ENCODE measurements around the gene ITPRIP. TPM values are rescaled to one million over a fixed set of nuclear protein-coding genes. Genes with fewer than 3 reads are reported as not detected.
A peak's percentile ranks its signal among the peaks of the same experiment; 100 is the strongest.

ITPRIP gene
- polyA plus RNA-seq, 1 of the 3 experiments (the other 2 are of a cell fraction), result 22.1 TPM

- H3F3A ChIP-seq (replicated peaks; ENCODE audit: insufficient read depth), result peaks cover 19% of the 10 kb centered on the region
- H3K9me2 ChIP-seq, result no peaks in the 10 kb centered on the region
- H2AFZ ChIP-seq (ENCODE audit: low read depth), result peak overlapping the region; percentile 71; the same call in 1 of the 2 replicates
- no peaks in the 10 kb centered on the region for H3K36me3 ChIP-seq (replicated peaks in 1 of 2; ENCODE audit: control insufficient read depth in 1 of 2, insufficient read depth in 2 of 2, low read length in 1 of 2)
- H3K9me3 ChIP-seq, result no peaks in the 10 kb centered on the region
- peak; percentile 79 for DNase-seq
- WGBS (ENCODE audit: low lambda C conversion rate), result 63% methylated on average over 28 of the region's 42 CpGs
- H3K79me2 ChIP-seq (ENCODE audit: insufficient read depth), result no peaks in the 10 kb centered on the region
- peak overlapping the region in 1 of 2 experiments; percentile 41; a peak in 1 of 4 replicates for H3K4me3 ChIP-seq (ENCODE audit: low read depth in 2 of 2, low read length in 1 of 2)
- H3K27ac ChIP-seq (ENCODE audit: low read depth in 2 of 2, low read length in 1 of 2), result peak overlapping the region in 1 of 2 experiments; percentile 76; a peak in 1 of 4 replicates
- no peak overlapping the region for H3K9ac ChIP-seq
- ChIA-PET POLR2A (interaction anchor here (0.5 kb wide), 1 partner anchor 224 kb away, joined by 3 read pairs; no protein-coding TSS in a partner anchor), CTCF (interaction anchor here (0.8 to 8.7 kb wide), 28 partner anchors 8 to 390 kb away, joined by 3 to 118 read pairs (median 5); partner anchors contain the start of genes CFAP58, GSTO1, ITPRIP and SFR1)
- H3K27me3 ChIP-seq (ENCODE audit: insufficient read depth), result no peaks in the 10 kb centered on the region
- H3K4me2 ChIP-seq, result no peak overlapping the region
- TF ChIP-seq CTCF (IDR thresholded peaks at IDR 0.05), result peak; percentile 53
- no peak for TF ChIP-seq MXI1 (IDR thresholded peaks at IDR 0.05; ENCODE audit: low read depth, low read length)
- peak; percentile 39 for TF ChIP-seq RAD21 (IDR thresholded peaks at IDR 0.05; ENCODE audit: low read length)
- no peak for TF ChIP-seq USF2 (IDR thresholded peaks at IDR 0.05; ENCODE audit: borderline replicate concordance, low read depth, low read length)
- no peaks in the 10 kb centered on the region for H4K20me1 ChIP-seq (ENCODE audit: insufficient read depth)
- H3K4me1 ChIP-seq (ENCODE audit: control insufficient read depth in 1 of 2, insufficient read depth in 2 of 2, low read depth in 1 of 2, low read length in 1 of 2), result peaks cover 2 to 11% of the 10 kb centered on the region in 2 experiments; a peak in 2 of 4 replicates
Measured at GRCh38 chr10:104274762-104275721, 63.2 kb downstream of the ITPRIP start.

- no peaks in the 10 kb centered on the region for H3K9me3 ChIP-seq
- WGBS (ENCODE audit: low lambda C conversion rate), result 86% methylated on average over 4 of the region's 4 CpGs
- no peaks in the 10 kb centered on the region for H4K20me1 ChIP-seq (ENCODE audit: insufficient read depth)
- no peaks in the 10 kb centered on the region for H3K27me3 ChIP-seq (ENCODE audit: insufficient read depth)
- POLR2A ChIA-PET, result interaction anchor here (0.5 to 1.4 kb wide), 2 partner anchors 19 to 225 kb away, joined by 3 to 4 read pairs; partner anchors contain the start of gene GSTO1
- no peak overlapping the region for H3K9ac ChIP-seq
- H3K4me2 ChIP-seq, result 0 out of 2 replicates have a peak overlapping the region, but pooled peaks have one; percentile 6
- H3K36me3 ChIP-seq (replicated peaks in 1 of 2; ENCODE audit: control insufficient read depth in 1 of 2, insufficient read depth in 2 of 2, low read length in 1 of 2), result no peaks in the 10 kb centered on the region
- H3K9me2 ChIP-seq, result no peaks in the 10 kb centered on the region
- peaks cover 4 to 11% of the 10 kb centered on the region in 2 experiments; a peak in 2 of 4 replicates for H3K4me1 ChIP-seq (ENCODE audit: control insufficient read depth in 1 of 2, insufficient read depth in 2 of 2, low read depth in 1 of 2, low read length in 1 of 2)
- H3K79me2 ChIP-seq (ENCODE audit: insufficient read depth), result no peaks in the 10 kb centered on the region
- no peak overlapping the region for H3K4me3 ChIP-seq (ENCODE audit: low read depth in 2 of 2, low read length in 1 of 2)
- H2AFZ ChIP-seq (ENCODE audit: low read depth), result peak overlapping the region; percentile 71
- no peak for DNase-seq
- CTCF ChIA-PET, result interaction anchor here (0.9 to 8.7 kb wide), 27 partner anchors 9 to 389 kb away, joined by 3 to 118 read pairs (median 5); partner anchors contain the start of genes CFAP58, GSTO1, ITPRIP and SFR1
- H3F3A ChIP-seq (replicated peaks; ENCODE audit: insufficient read depth), result peaks cover 19% of the 10 kb centered on the region
- peak overlapping the region in 1 of 2 experiments; percentile 76; a peak in 2 of 4 replicates for H3K27ac ChIP-seq (ENCODE audit: low read depth in 2 of 2, low read length in 1 of 2)
- TF ChIP-seq GABPA (IDR thresholded peaks at IDR 0.05; ENCODE audit: low read depth), result no peak
- no peak for TF ChIP-seq SMC3 (IDR thresholded peaks at IDR 0.05; ENCODE audit: low read depth, low read length)
- no peak for TF ChIP-seq EP300 (IDR thresholded peaks at IDR 0.05; ENCODE audit: borderline replicate concordance in 1 of 2, low read depth in 1 of 2, low read length in 1 of 2)
- no peak for TF ChIP-seq RXRA (IDR thresholded peaks at IDR 0.05; ENCODE audit: borderline replicate concordance, low read depth)
- TF ChIP-seq CHD2 (IDR thresholded peaks at IDR 0.05; ENCODE audit: low read length, partially characterized antibody), result no peak
- TF ChIP-seq, protein P1, sequence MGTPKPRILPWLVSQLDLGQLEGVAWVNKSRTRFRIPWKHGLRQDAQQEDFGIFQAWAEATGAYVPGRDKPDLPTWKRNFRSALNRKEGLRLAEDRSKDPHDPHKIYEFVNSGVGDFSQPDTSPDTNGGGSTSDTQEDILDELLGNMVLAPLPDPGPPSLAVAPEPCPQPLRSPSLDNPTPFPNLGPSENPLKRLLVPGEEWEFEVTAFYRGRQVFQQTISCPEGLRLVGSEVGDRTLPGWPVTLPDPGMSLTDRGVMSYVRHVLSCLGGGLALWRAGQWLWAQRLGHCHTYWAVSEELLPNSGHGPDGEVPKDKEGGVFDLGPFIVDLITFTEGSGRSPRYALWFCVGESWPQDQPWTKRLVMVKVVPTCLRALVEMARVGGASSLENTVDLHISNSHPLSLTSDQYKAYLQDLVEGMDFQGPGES (IDR thresholded peaks at IDR 0.05; ENCODE audit: low read depth, low read length), result no peak
- TF ChIP-seq ZBTB33 (IDR thresholded peaks at IDR 0.05; ENCODE audit: borderline replicate concordance, low read depth), result no peak
- no peak for TF ChIP-seq MEF2A (IDR thresholded peaks at IDR 0.05; ENCODE audit: borderline replicate concordance, low read depth)
- no peak for TF ChIP-seq USF2 (IDR thresholded peaks at IDR 0.05; ENCODE audit: borderline replicate concordance, low read depth, low read length)
- TF ChIP-seq NRF1 (IDR thresholded peaks at IDR 0.05; ENCODE audit: low read depth, low read length), result no peak
- TF ChIP-seq POLR2AphosphoS5 (IDR thresholded peaks at IDR 0.05; ENCODE audit: low read depth, low read length), result no peak
- no peak for TF ChIP-seq ELF1 (IDR thresholded peaks at IDR 0.05)
- TF ChIP-seq RAD21 (IDR thresholded peaks at IDR 0.05; ENCODE audit: low read length), result no peak
Measured at GRCh38 chr10:104273899-104274575, 64.2 kb downstream of the ITPRIP start.

Data from SK-N-SH (cell line).